Immature natural killer cell (primary cell): ENCODE data around the gene TYW5. TPM values are rescaled to one million over a fixed set of nuclear protein-coding genes. Genes with fewer than 3 reads are reported as not detected.
A peak's percentile ranks its signal among the peaks of the same experiment; 100 is the strongest.

ENCODE experiments used
- DNase-seq, 3 donors: peaks; one replicate each; pipeline ENCODE4 v3.0.0; 2022; ENCODE audit warnings: mixed read lengths in 1 of 3
- H3K27ac Mint-ChIP-seq, 6 donors: one replicate each; pipeline ENCODE4 v1.8.0; 2020; ENCODE audit warnings: mixed read lengths in 6 of 6, mild to moderate bottlenecking in 5 of 6, inconsistent platforms in 4 of 6, moderate library complexity in 3 of 6
- H3K27me3 Mint-ChIP-seq, 3 donors: one replicate each; pipeline ENCODE4 v1.8.0; 2020 to 2021; ENCODE audit warnings: low read depth in 3 of 3, mild to moderate bottlenecking in 3 of 3, mixed read lengths in 3 of 3, moderate library complexity in 3 of 3, inconsistent platforms in 1 of 3
- H3K36me3 Mint-ChIP-seq, 3 donors: one replicate each; pipeline ENCODE4 v1.8.0; 2020; ENCODE audit warnings: mixed read lengths in 3 of 3, inconsistent platforms in 2 of 3, mild to moderate bottlenecking in 2 of 3
- H3K4me1 Mint-ChIP-seq, 2 donors: one replicate each; pipeline ENCODE4 v1.8.0; 2020; ENCODE audit warnings: inconsistent platforms in 2 of 2, mild to moderate bottlenecking in 2 of 2, mixed read lengths in 2 of 2, moderate library complexity in 1 of 2
- H3K4me3 Mint-ChIP-seq, 5 donors: one replicate each; pipeline ENCODE4 v1.8.0; 2020; ENCODE audit warnings: mild to moderate bottlenecking in 5 of 5, mixed read lengths in 5 of 5, inconsistent platforms in 3 of 5, moderate library complexity in 3 of 5
- H3K9me3 Mint-ChIP-seq, 6 donors: one replicate each; pipeline ENCODE4 v1.8.0; 2020; ENCODE audit warnings: mild to moderate bottlenecking in 6 of 6, mixed read lengths in 6 of 6, inconsistent platforms in 4 of 6, moderate library complexity in 3 of 6
- polyA plus RNA-seq, 3 donors: library from polyadenylated mRNA; unstranded; fragments of 300-500 nt; fragmentation: Illumina TruSeq; gene quantifications; one replicate each; pipeline ENCODE4 v1.2.3, GENCODE V29; 2021

The TYW5 gene
- polyA plus RNA-seq, 3 donors from 2014 or later, result 1.3 to 4.3 (median 2.5) TPM

- H3K9me3 Mint-ChIP-seq, result no peaks in the 10 kb centered on the region
- no peak overlapping the region for H3K27ac Mint-ChIP-seq
- H3K4me1 Mint-ChIP-seq, result peaks cover 11 to 17% of the 10 kb centered on the region in 2 donors
- no peaks in the 10 kb centered on the region for H3K27me3 Mint-ChIP-seq
- H3K4me3 Mint-ChIP-seq, result no peak overlapping the region
- no peak for DNase-seq
- H3K36me3 Mint-ChIP-seq, result peaks cover 16 to 39% (median 26%) of the 10 kb centered on the region in 3 donors
Measured at GRCh38 chr2:199962203-199962602, 6.9 kb upstream of the TYW5 start.

- Mint-ChIP-seq H3K27me3 (peaks cover 0 to 13% (median 4%) of the 10 kb centered on the region in 3 donors), H3K4me3 (peak overlapping the region in 4 of 5 donors; percentile 18 to 98 (median 40)), H3K9me3 (no peaks in the 10 kb centered on the region), H3K4me1 (peaks cover 40 to 54% of the 10 kb centered on the region in 2 donors), H3K36me3 (peaks cover 5 to 24% (median 14%) of the 10 kb centered on the region in 3 donors), H3K27ac (peak overlapping the region in 1 of 6 donors; percentile 29)
- DNase-seq, result no peak
Measured at GRCh38 chr2:199958014-199958413, 2.7 kb upstream of the TYW5 start.

GRCh38 chr2:199956062-199956380 lies 730 bp upstream of the TYW5 start:
- H3K27ac Mint-ChIP-seq, result peak overlapping the region; percentile 89 to 97 (median 95)
- H3K4me3 Mint-ChIP-seq, result peak overlapping the region; percentile 98 to 99 (median 99)
- H3K4me1 Mint-ChIP-seq, result peaks cover 45 to 65% of the 10 kb centered on the region in 2 donors
- H3K36me3 Mint-ChIP-seq, result peaks cover 0 to 12% (median 9%) of the 10 kb centered on the region in 3 donors
- no peaks in the 10 kb centered on the region for H3K9me3 Mint-ChIP-seq
- no peak for DNase-seq
- peaks cover 0 to 13% (median 4%) of the 10 kb centered on the region in 3 donors for H3K27me3 Mint-ChIP-seq

GRCh38 chr2:199955007-199955338 lies 318 bp downstream of the TYW5 start:
- H3K4me3 Mint-ChIP-seq, result peak overlapping the region; percentile 98 to 99 (median 99)
- H3K27me3 Mint-ChIP-seq, result peaks cover 0 to 13% (median 4%) of the 10 kb centered on the region in 3 donors
- peak overlapping the region; percentile 89 to 97 (median 95) for H3K27ac Mint-ChIP-seq
- DNase-seq, result no peak
- peaks cover 49 to 73% of the 10 kb centered on the region in 2 donors for H3K4me1 Mint-ChIP-seq
- no peaks in the 10 kb centered on the region for H3K9me3 Mint-ChIP-seq
- H3K36me3 Mint-ChIP-seq, result peaks cover 0 to 8% (median 3%) of the 10 kb centered on the region in 3 donors

GRCh38 chr2:199951023-199951422 lies 4.3 kb downstream of the TYW5 start:
- Mint-ChIP-seq H3K27me3 (peaks cover 0 to 13% (median 4%) of the 10 kb centered on the region in 3 donors), H3K9me3 (no peaks in the 10 kb centered on the region), H3K36me3 (peaks cover 0 to 15% (median 3%) of the 10 kb centered on the region in 3 donors), H3K27ac (no peak overlapping the region), H3K4me1 (peaks cover 30 to 62% of the 10 kb centered on the region in 2 donors), H3K4me3 (no peak overlapping the region)
- DNase-seq, result no peak

- Mint-ChIP-seq H3K9me3 (no peaks in the 10 kb centered on the region), H3K36me3 (peaks cover 0 to 15% (median 7%) of the 10 kb centered on the region in 3 donors), H3K27ac (no peak overlapping the region)
Measured at GRCh38 chr2:199950396-199950795, 4.9 kb downstream of the TYW5 start.

GRCh38 chr2:199946836-199947235 lies 8.5 kb downstream of the TYW5 start:
- no peak for DNase-seq
- Mint-ChIP-seq H3K27me3 (no peaks in the 10 kb centered on the region), H3K27ac (no peak overlapping the region), H3K36me3 (peaks cover 0 to 23% (median 7%) of the 10 kb centered on the region in 3 donors), H3K9me3 (no peaks in the 10 kb centered on the region), H3K4me3 (no peak overlapping the region), H3K4me1 (peaks cover 8 to 38% of the 10 kb centered on the region in 2 donors)

More at GRCh38 chr2:199950396-199950795, 4.9 kb downstream of the TYW5 start:
- peaks cover 28 to 60% of the 10 kb centered on the region in 2 donors for H3K4me1 Mint-ChIP-seq
- H3K4me3 Mint-ChIP-seq, result no peak overlapping the region
- no peak for DNase-seq
- H3K27me3 Mint-ChIP-seq, result peaks cover 0 to 7% (median 2%) of the 10 kb centered on the region in 3 donors

- Mint-ChIP-seq H3K9me3 (no peaks in the 10 kb centered on the region), H3K27me3 (no peaks in the 10 kb centered on the region), H3K4me1 (peaks cover 8 to 38% of the 10 kb centered on the region in 2 donors), H3K4me3 (no peak overlapping the region), H3K27ac (peak overlapping the region in 1 of 6 donors; percentile 18), H3K36me3 (peaks cover 0 to 23% (median 7%) of the 10 kb centered on the region in 3 donors)
- no peak for DNase-seq
Measured at GRCh38 chr2:199946196-199946595, 9.1 kb downstream of the TYW5 start.

GRCh38 chr2:199943373-199943772 lies 11.9 kb downstream of the TYW5 start:
- DNase-seq, result no peak
- no peaks in the 10 kb centered on the region for H3K9me3 Mint-ChIP-seq
- peaks cover 4 to 27% of the 10 kb centered on the region in 2 donors for H3K4me1 Mint-ChIP-seq
- H3K4me3 Mint-ChIP-seq, result no peak overlapping the region
- no peaks in the 10 kb centered on the region for H3K27me3 Mint-ChIP-seq
- H3K27ac Mint-ChIP-seq, result no peak overlapping the region
- H3K36me3 Mint-ChIP-seq, result peaks cover 2 to 28% (median 6%) of the 10 kb centered on the region in 3 donors

- Mint-ChIP-seq H3K4me1 (peaks cover 3 to 10% of the 10 kb centered on the region in 2 donors), H3K9me3 (no peaks in the 10 kb centered on the region), H3K27me3 (no peaks in the 10 kb centered on the region), H3K36me3 (peaks cover 3 to 17% (median 8%) of the 10 kb centered on the region in 3 donors), H3K27ac (no peak overlapping the region), H3K4me3 (no peak overlapping the region)
- DNase-seq, result no peak
Measured at GRCh38 chr2:199940373-199940772, 14.9 kb downstream of the TYW5 start.

GRCh38 chr2:199936554-199936953 lies 18.7 kb downstream of the TYW5 start:
- Mint-ChIP-seq H3K36me3 (peaks cover 7 to 13% (median 8%) of the 10 kb centered on the region in 3 donors), H3K9me3 (no peaks in the 10 kb centered on the region), H3K27me3 (no peaks in the 10 kb centered on the region), H3K4me3 (no peak overlapping the region), H3K4me1 (no peaks in the 10 kb centered on the region), H3K27ac (peak overlapping the region in 1 of 6 donors; percentile 8)
- no peak for DNase-seq

- no peak overlapping the region for H3K4me3 Mint-ChIP-seq
- H3K27me3 Mint-ChIP-seq, result no peaks in the 10 kb centered on the region
- H3K9me3 Mint-ChIP-seq, result no peaks in the 10 kb centered on the region
- DNase-seq, result no peak
- peak overlapping the region in 1 of 6 donors; percentile 15 for H3K27ac Mint-ChIP-seq
- peaks cover 5 to 13% (median 6%) of the 10 kb centered on the region in 3 donors for H3K36me3 Mint-ChIP-seq
- H3K4me1 Mint-ChIP-seq, result peaks cover 0 to 3% of the 10 kb centered on the region in 2 donors
Measured at GRCh38 chr2:199933466-199933865, 21.8 kb downstream of the TYW5 start.

- peaks cover 4 to 10% (median 5%) of the 10 kb centered on the region in 3 donors for H3K36me3 Mint-ChIP-seq
Measured at GRCh38 chr2:199932312-199932855, 22.9 kb downstream of the TYW5 start.

GRCh38 chr2:199929262-199929661 lies 26.0 kb downstream of the TYW5 start:
- no peaks in the 10 kb centered on the region for H3K9me3 Mint-ChIP-seq
- H3K36me3 Mint-ChIP-seq, result peaks cover 0 to 13% (median 4%) of the 10 kb centered on the region in 3 donors
- no peak for DNase-seq
- H3K4me3 Mint-ChIP-seq, result no peak overlapping the region
- H3K27ac Mint-ChIP-seq, result peak overlapping the region in 1 of 6 donors; percentile 55
- H3K27me3 Mint-ChIP-seq, result no peaks in the 10 kb centered on the region
- H3K4me1 Mint-ChIP-seq, result peaks cover 0 to 4% of the 10 kb centered on the region in 2 donors

More at GRCh38 chr2:199932312-199932855, 22.9 kb downstream of the TYW5 start:
- no peak for DNase-seq
- Mint-ChIP-seq H3K4me1 (peaks cover 0 to 4% of the 10 kb centered on the region in 2 donors), H3K27me3 (no peaks in the 10 kb centered on the region), H3K9me3 (no peaks in the 10 kb centered on the region), H3K4me3 (no peak overlapping the region), H3K27ac (peak overlapping the region in 1 of 6 donors; percentile 48)
